Ectodermal cell (in vitro differentiated cells): ENCODE results near the gene LMBR1.
"Not testable (repeated sequence)": the region's sequence is repeated elsewhere in the genome, so short reads cannot be mapped to it uniquely, and the experiment has no call there.

ENCODE experiments used
- H3K27ac ChIP-seq: 2 replicates; pipeline ENCODE4 v1.7.0; 2013; ENCODE audit warnings: mild to moderate bottlenecking, low read depth, low read length; ENCODE audit not compliant: insufficient read depth, poor library complexity, severe bottlenecking
- H3K27me3 ChIP-seq: 2 replicates; pipeline ENCODE4 v1.7.0; 2013; ENCODE audit warnings: mild to moderate bottlenecking, low read length; ENCODE audit not compliant: insufficient read depth, control insufficient read depth, poor library complexity, severe bottlenecking
- H3K36me3 ChIP-seq: one replicate; pipeline ENCODE4 v1.7.0; 2013; ENCODE audit warnings: low read length; ENCODE audit not compliant: control insufficient read depth, insufficient read depth
- H3K4me1 ChIP-seq: one replicate; pipeline ENCODE4 v1.7.0; 2013; ENCODE audit warnings: low read length; ENCODE audit not compliant: control insufficient read depth, insufficient read depth
- H3K4me3 ChIP-seq: 2 replicates; pipeline ENCODE4 v1.7.0; 2013; ENCODE audit warnings: low read depth, low read length, control low read depth; ENCODE audit not compliant: insufficient read depth
- H3K9me3 ChIP-seq: 2 replicates; pipeline ENCODE4 v1.7.0; 2013; ENCODE audit warnings: mild to moderate bottlenecking, low read length, moderate library complexity; ENCODE audit not compliant: control insufficient read depth
- WGBS, 2 experiments: methylation state at CpG; one replicate each; pipeline ENCODE4 v1.1.7; 2013; ENCODE audit warnings: missing lambda C conversion rate in 2 of 2; 5-methylcytosine and 5-hydroxymethylcytosine counted together

LMBR1 gene

DNA sequence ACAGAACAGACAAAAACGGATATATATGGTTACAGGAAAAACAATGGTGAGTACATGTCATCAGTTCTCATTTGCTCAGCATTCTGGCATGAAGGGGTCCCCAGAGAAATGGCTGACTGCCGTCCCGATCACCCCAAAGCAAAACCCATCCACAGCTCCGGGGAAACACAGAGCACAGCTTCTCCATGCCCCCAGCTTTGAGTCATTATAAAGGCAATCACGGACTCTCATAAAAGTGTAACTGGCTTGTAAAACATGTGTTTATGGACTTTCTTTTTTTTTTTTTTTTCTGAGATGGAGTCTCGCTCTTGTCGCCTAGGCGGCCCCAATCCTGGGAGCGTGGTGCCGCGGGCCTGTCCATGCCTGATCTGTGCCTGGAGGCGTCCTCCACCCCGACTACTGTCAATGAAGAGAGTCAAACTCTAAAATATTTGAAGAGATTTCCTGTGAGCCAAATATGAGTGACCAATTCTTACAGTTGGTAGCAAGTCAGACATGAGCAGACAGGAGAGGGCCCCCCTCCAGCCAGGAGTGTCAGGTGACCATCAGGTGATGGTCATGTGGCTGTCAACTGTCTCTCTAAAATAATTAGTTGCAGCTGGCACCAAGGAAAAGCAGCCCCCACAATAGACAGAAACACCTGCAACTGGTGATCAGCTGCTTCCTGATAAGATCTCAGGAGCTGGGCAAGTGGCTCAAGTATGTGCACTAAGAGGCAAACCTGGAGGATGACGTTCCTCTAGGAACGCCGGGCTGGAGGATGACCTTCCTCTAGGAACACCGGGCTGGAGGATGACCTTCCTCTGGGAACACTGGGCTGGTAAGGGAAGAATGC is 34.8 kb upstream of the LMBR1 start:
- no peaks in the 10 kb centered on the region for H3K9me3 ChIP-seq
- H3K4me1 ChIP-seq = no peaks in the 10 kb centered on the region
- H3K4me3 ChIP-seq = no peak overlapping the region
- H3K27me3 ChIP-seq = no peaks in the 10 kb centered on the region
- no peaks in the 10 kb centered on the region for H3K36me3 ChIP-seq
- H3K27ac ChIP-seq = no peak overlapping the region
- WGBS, 2 experiments = 89 to 92% methylated on average over 17 of the region's 17 CpGs

DNA sequence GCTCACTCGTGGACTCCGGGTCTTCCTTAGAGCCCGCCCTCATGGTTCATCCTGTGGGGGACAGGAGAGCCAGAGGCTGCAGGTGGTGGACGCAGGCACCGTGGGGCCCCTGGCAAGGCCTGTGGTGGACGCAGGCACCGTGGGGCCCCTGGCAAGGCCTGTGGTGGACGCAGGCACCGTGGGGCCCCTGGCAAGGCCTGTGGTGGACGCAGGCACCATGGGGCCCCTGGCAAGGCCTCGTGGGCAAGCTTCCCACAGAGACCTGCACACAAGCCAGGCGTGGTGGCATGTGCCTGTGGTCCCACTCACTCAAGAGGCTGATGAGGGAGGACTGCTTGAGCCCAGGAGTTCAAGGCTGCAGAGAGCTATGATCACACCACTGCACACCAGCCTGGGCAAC is 32.8 kb upstream of the LMBR1 start:
- not testable (repeated sequence) for H3K9me3 ChIP-seq, H3K27me3 ChIP-seq, H3K27ac ChIP-seq, H3K4me1 ChIP-seq, H3K4me3 ChIP-seq, H3K36me3 ChIP-seq
- WGBS, 2 experiments = 91 to 92% methylated on average over 12 of the region's 12 CpGs

DNA sequence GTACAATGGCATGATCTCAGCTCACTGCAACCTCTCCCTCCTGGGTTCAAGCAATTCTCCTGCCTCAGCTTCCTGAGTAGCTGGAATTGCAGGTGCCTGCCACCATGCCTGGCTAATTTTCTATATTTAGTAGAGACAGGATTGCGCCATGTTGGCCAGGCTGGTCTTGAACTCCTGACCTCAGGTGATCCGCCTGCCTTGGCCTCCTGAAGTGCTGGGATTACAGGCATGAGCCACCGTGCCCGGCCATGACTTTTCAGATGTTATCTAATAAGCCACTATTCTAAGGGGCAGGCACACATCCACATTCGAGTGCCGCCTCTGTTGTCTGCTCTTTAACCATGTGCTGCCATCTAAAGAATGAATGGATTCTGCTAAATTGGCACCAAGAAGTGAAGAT is 29.3 kb upstream of the LMBR1 start:
- H3K4me1 ChIP-seq, H3K27ac ChIP-seq, H3K27me3 ChIP-seq, H3K36me3 ChIP-seq, H3K9me3 ChIP-seq, H3K4me3 ChIP-seq: not testable (repeated sequence)
- WGBS, 2 experiments = 92 to 93% methylated on average over 6 of the region's 6 CpGs

DNA sequence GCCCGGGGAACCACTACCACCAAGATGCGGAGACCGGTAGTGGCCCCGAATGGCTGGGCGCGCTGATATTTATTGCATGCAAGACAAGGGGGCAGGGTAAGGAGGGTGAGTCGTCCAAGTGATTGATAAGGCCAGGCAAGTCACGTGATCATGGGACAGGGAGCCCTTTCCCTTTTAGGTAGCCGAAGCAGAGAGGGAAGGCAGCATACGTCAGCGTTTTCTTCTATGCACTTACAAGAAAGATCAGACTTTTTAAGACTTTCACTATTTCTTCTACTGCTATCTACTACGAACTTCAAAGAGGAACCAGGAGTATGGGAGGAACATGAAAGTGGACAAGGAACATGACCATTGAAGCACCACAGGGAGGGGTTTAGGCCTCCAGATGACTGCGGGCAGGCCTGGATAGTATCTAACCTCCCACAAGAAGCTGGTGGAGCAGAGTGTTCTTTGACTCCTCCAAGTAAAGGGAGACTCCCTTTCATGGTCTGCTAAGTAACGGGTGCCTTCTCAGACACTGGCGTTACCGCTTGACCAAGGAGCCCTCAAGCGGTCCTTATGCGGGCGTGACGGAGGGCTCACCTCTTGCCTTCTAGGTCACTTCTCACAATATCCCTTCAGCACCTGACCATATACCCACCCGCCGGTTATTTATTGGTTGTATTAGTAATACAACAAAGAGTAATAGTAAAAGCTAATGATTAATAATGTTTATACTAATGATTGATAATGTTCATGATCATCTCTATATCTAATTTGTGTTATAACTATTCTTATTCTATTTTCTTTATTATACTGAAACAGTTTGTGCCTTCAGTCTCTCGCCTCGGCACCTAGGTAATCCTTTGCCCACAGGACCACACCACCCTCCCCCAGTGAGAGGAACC is 27.7 kb upstream of the LMBR1 start:
- H3K4me1 ChIP-seq, H3K4me3 ChIP-seq, H3K27ac ChIP-seq, H3K36me3 ChIP-seq, H3K27me3 ChIP-seq, H3K9me3 ChIP-seq: not testable (repeated sequence)
- 93 to 94% methylated on average over 22 of the region's 24 CpGs for WGBS, 2 experiments

DNA sequence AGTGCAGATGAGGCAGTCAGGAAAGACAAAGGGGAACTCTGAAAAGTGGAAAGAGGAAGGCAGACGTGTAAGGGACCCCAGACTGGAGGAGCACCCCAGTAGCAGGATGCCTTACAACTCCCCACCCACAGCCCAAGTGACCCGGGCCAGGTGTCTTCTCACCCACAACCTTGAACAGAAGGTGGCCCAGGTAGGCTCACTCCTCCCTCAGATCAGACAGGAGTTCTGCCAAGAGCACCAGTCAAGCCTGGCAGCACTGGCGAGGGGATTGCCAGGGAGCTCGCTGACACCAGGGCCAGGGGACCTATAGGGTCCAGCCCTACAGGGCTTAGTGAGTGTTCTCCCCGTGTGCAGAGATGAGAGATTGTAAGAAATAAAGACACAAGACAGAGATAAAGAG is 27.1 kb upstream of the LMBR1 start:
- Histone ChIP-seq H3K27ac (no peak overlapping the region), H3K36me3 (no peaks in the 10 kb centered on the region), H3K4me1 (no peaks in the 10 kb centered on the region), H3K4me3 (no peak overlapping the region), H3K9me3 (no peaks in the 10 kb centered on the region), H3K27me3 (no peaks in the 10 kb centered on the region)
- 77 to 81% methylated on average over 5 of the region's 5 CpGs for WGBS, 2 experiments

DNA sequence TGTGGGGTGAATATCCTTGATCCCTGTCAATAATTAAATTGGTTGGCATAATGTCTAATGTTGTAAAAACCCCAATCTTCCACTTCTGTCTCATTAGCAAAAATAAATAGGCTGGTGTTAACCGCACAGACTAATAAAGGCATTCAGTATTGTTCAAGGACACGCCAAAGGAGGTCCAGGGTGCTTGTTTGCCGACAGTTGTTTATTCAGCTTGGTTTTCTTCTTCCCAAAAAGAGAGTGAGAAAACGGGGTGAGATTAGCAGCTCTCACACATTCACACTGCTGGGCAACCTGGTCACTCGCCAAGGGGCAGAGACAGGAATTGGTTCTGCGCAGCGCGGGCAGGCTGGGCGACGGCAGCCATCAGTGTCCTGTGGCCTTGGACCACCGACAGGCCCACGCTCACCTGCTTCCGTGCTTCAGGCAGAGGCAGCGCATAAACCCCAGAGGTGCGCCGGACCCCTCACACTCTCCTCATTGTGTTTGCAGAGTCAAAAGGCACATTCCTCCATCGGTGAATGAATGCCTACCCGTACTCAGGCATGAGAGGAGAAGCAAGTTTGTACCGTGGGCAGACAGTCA is 26.2 kb upstream of the LMBR1 start:
- WGBS, 2 experiments = 93% methylated on average over 19 of the region's 19 CpGs
- no peaks in the 10 kb centered on the region for H3K27me3 ChIP-seq
- no peak overlapping the region for H3K27ac ChIP-seq
- H3K9me3 ChIP-seq = no peaks in the 10 kb centered on the region
- no peaks in the 10 kb centered on the region for H3K36me3 ChIP-seq
- no peaks in the 10 kb centered on the region for H3K4me1 ChIP-seq
- H3K4me3 ChIP-seq = no peak overlapping the region

DNA sequence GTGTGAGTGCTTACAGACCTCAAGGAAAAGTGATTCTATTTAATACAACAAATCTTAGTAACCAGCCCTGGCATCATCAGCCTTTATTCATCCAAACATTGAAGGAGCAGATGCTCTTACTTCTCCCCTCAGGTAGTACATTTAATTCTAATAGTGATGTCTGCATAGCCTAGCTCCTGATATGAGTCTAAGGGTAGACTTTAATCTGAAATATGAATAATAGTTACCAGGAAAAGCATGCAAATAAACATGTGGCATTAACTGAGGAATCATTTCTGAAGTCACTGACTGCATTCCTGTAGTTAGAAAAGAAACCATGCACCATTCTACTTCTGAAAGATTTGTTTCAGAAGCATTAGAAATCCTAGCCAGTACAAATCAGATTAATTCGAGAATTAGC is 25.7 kb upstream of the LMBR1 start:
- no peak overlapping the region for H3K4me3 ChIP-seq
- no peaks in the 10 kb centered on the region for H3K36me3 ChIP-seq
- 81 to 100% methylated on average over 1 of the region's 1 CpG for WGBS, 2 experiments
- H3K27ac ChIP-seq = no peak overlapping the region
- no peaks in the 10 kb centered on the region for H3K27me3 ChIP-seq
- no peaks in the 10 kb centered on the region for H3K4me1 ChIP-seq
- no peaks in the 10 kb centered on the region for H3K9me3 ChIP-seq

DNA sequence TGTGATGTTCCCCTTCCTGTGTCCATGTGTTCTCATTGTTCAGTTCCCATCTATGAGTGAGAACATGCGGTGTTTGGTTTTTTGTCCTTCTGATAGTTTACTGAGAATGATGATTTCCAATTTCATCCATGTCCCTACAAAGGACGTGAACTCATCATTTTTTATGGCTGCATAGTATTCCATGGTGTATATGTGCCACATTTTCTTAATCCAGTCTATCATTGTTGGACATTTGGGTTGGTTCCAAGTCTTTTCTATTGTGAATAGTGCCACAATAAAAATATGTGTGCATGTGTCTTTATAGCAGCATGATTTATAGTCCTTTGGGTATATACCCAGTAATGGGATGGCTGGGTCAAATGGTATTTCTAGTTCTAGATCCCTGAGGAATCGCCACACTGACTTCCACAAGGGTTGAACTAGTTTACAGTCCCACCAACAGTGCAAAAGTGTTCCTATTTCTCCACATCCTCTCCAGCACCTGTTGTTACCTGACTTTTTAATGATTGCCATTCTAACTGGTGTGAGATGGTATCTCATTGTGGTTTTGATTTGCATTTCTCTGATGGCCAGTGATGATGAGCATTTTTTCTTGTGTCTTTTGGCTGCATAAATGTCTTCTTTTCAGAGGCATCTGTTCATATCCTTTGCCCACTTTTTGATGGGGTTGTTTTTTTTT is 16.7 kb upstream of the LMBR1 start:
- not testable (repeated sequence) for H3K9me3 ChIP-seq
- 60 to 100% methylated on average over 1 to 2 of the region's 3 CpGs for WGBS, 2 experiments

DNA sequence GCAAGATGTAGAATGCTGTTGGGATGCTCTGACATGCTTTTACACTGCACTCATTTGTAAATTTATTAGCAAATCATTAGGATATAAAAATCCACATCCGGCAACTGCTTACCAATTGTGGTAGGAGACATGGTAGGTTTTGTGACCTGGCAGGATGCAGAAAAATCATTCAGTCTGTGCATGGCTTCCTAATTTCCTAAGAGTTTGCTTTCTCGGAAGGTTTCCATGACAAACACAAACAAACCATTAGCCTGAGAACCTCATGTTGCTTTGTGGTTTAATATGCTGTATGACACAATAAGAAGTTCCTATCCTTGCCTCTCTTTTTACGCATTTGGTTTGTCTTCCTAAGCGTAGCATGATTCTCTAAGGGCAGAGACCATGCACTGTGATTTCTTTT is 14.7 kb upstream of the LMBR1 start:
- no peak overlapping the region for H3K27ac ChIP-seq
- H3K36me3 ChIP-seq = no peaks in the 10 kb centered on the region
- H3K9me3 ChIP-seq = no peaks in the 10 kb centered on the region
- H3K4me3 ChIP-seq = no peak overlapping the region
- H3K27me3 ChIP-seq = no peaks in the 10 kb centered on the region
- no peaks in the 10 kb centered on the region for H3K4me1 ChIP-seq
- 80 to 83% methylated on average over 3 of the region's 4 CpGs for WGBS, 2 experiments

More for the DNA sequence above, 16.7 kb upstream of the LMBR1 start:
- not testable (repeated sequence) for H3K27ac ChIP-seq, H3K36me3 ChIP-seq, H3K4me1 ChIP-seq, H3K27me3 ChIP-seq, H3K4me3 ChIP-seq

DNA sequence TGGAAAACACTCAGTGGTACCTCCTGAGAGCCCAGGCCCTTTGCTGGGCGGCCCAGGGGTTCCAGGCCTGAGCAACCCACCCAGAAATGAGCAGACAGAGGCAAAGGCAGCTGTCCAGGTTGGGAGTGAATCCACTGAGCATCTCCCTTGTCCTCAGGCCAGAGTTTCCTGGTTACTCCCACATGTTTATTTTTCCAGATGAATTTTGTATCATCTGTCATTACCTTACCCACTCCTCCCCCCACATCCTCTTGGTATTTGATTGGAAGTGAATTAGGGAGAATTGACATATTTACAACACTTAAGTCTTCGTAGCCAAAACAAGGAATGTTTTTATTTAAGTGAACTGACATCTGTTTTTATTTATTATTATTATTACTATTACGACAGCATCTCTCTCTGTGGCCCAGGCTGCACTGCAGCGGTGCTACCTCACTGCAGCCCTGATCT is 13.2 kb upstream of the LMBR1 start:
- 86 to 91% methylated on average over 3 of the region's 4 CpGs for WGBS, 2 experiments
- Histone ChIP-seq H3K4me3 (no peak overlapping the region), H3K4me1 (no peaks in the 10 kb centered on the region), H3K9me3 (no peaks in the 10 kb centered on the region), H3K27ac (no peak overlapping the region), H3K36me3 (no peaks in the 10 kb centered on the region), H3K27me3 (no peaks in the 10 kb centered on the region)
